OCI-LY3 (cell line): Measurements from ENCODE around the gene THRA.

Experiments
- EZH2phosphoT487 ChIP-seq: fragments of 200-600 bp; shearing (Covaris generic); IDR thresholded peaks from 2 replicates; pipeline ENCODE4 v1.6.1; 2018; ENCODE audit warnings: antibody characterized with exemption, mixed run types, low read depth
- TF ChIP-seq, protein P1 (sequence below): fragments of 200-600, 300-600 bp; sonication (generic); IDR thresholded peaks from 2 replicates; pipeline ENCODE4 v1.5.1; 2014; ENCODE audit warnings: antibody characterized with exemption, low read length, low read depth

DNA sequence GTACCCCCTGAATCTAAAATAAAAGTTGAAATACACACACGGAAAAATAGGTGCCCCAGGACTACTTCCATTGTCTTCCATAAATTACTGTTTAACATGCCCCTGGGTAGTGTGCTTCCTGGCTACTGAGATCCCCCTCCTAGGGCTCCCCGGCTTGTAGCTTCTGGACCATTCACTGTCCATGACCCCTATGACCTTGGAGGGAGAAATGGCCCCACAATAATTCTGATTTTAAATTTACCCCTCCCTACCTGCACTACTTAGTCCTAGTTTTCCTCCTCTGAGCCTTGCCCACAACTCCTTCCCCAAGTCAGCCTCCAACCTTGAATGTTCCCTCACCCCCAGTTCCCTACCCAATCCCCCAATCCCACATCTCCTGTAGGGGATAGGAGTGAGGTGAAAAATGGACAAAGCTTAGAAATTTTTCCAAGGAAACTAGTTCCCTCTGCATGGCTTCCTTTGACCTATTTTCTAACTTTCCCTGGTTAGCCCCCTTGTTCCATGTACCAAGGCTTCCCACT lies 49.5 kb downstream of the THRA start:
- TF ChIP-seq, protein P1, sequence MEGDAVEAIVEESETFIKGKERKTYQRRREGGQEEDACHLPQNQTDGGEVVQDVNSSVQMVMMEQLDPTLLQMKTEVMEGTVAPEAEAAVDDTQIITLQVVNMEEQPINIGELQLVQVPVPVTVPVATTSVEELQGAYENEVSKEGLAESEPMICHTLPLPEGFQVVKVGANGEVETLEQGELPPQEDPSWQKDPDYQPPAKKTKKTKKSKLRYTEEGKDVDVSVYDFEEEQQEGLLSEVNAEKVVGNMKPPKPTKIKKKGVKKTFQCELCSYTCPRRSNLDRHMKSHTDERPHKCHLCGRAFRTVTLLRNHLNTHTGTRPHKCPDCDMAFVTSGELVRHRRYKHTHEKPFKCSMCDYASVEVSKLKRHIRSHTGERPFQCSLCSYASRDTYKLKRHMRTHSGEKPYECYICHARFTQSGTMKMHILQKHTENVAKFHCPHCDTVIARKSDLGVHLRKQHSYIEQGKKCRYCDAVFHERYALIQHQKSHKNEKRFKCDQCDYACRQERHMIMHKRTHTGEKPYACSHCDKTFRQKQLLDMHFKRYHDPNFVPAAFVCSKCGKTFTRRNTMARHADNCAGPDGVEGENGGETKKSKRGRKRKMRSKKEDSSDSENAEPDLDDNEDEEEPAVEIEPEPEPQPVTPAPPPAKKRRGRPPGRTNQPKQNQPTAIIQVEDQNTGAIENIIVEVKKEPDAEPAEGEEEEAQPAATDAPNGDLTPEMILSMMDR: no peak
- no peak for TF ChIP-seq EZH2phosphoT487
